DOHH2 (cell line): ENCODE measurements around the gene CHD5.

Experiments used
- H3F3A ChIP-seq: fragments of 200-600 bp; sonication (generic), shearing (Covaris generic); 2 replicates; pipeline ENCODE4 v1.6.0; 2016; ENCODE audit warnings: antibody characterized with exemption, mild to moderate bottlenecking; ENCODE audit not compliant: control insufficient read depth, insufficient read depth
- H3K27ac ChIP-seq: fragments of 200-600 bp; sonication (generic); 2 replicates; pipeline ENCODE4 v1.5.1; 2014; ENCODE audit warnings: low read depth, mild to moderate bottlenecking, low read length, moderate library complexity
- H3K27me3 ChIP-seq: fragments of 200-600 bp; sonication (generic); 2 replicates; pipeline ENCODE4 v1.6.1; 2014; ENCODE audit warnings: mild to moderate bottlenecking, low read length, mixed read lengths; ENCODE audit not compliant: control insufficient read depth
- H3K36me3 ChIP-seq: fragments of 200-600 bp; sonication (generic); 2 replicates; pipeline ENCODE4 v1.6.1; 2014; ENCODE audit warnings: mild to moderate bottlenecking, low read length, moderate library complexity, mixed read lengths; ENCODE audit not compliant: control insufficient read depth
- H3K4me1 ChIP-seq: fragments of 200-600 bp; sonication (generic); 2 replicates; pipeline ENCODE4 v1.6.1; 2014; ENCODE audit warnings: mild to moderate bottlenecking, low read length, mixed read lengths; ENCODE audit not compliant: control insufficient read depth
- H3K4me2 ChIP-seq: fragments of 200-600 bp; sonication (generic); 2 replicates; pipeline ENCODE4 v1.6.0; 2014; ENCODE audit warnings: mild to moderate bottlenecking, low read length, moderate library complexity
- H3K4me3 ChIP-seq: fragments of 200-600 bp; sonication (generic); 2 replicates; pipeline ENCODE4 v1.5.1; 2014; ENCODE audit warnings: mild to moderate bottlenecking, low read length, mixed read lengths
- H3K79me2 ChIP-seq: fragments of 200-600 bp; sonication (generic); 2 replicates; pipeline ENCODE4 v1.6.1; 2014; ENCODE audit warnings: mild to moderate bottlenecking, low read length, mixed read lengths; ENCODE audit not compliant: control insufficient read depth
- H3K9me2 ChIP-seq: fragments of 200-600 bp; sonication (generic); replicated peaks from 2 replicates; pipeline ENCODE4 v1.6.1; 2014; ENCODE audit warnings: mild to moderate bottlenecking, low read length, mixed read lengths; ENCODE audit not compliant: control insufficient read depth
- H3K9me3 ChIP-seq: fragments of 200-600 bp; sonication (generic); 2 replicates; pipeline ENCODE4 v1.6.1; 2014; ENCODE audit warnings: antibody characterized with exemption, low read length, mixed read lengths; ENCODE audit not compliant: control insufficient read depth, insufficient read depth
- H4K20me1 ChIP-seq: fragments of 200-600 bp; sonication (generic); 2 replicates; pipeline ENCODE4 v1.6.0; 2014; ENCODE audit warnings: low read depth, mild to moderate bottlenecking, antibody characterized with exemption, low read length, moderate library complexity; ENCODE audit not compliant: control insufficient read depth, insufficient read depth
- CTCF ChIP-seq: fragments of 200-600 bp; sonication (generic); IDR thresholded peaks from one replicate; pipeline ENCODE4 v1.5.1; 2014; ENCODE audit warnings: antibody characterized with exemption, mild to moderate bottlenecking, low read depth, low read length; ENCODE audit not compliant: poor library complexity, severe bottlenecking
- EZH2phosphoT487 ChIP-seq: fragments of 200-600 bp; sonication (generic); IDR thresholded peaks from 2 replicates; pipeline ENCODE4 v1.6.1; 2017; ENCODE audit warnings: borderline replicate concordance, mild to moderate bottlenecking, antibody characterized with exemption, low read length, moderate library complexity, mixed read lengths

The CHD5 gene

GRCh38 chr1:6176779-6177178 lies 3.3 kb downstream of the CHD5 start:
- no peak overlapping the region for H3K4me2 ChIP-seq
- no peaks in the 10 kb centered on the region for H3K79me2 ChIP-seq
- H3K4me1 ChIP-seq: no peaks in the 10 kb centered on the region; the same call in 1 of the 2 replicates
- H3K27ac ChIP-seq: no peak overlapping the region
- H3F3A ChIP-seq: peaks cover 2% of the 10 kb centered on the region; the same call in 1 of the 2 replicates
- H4K20me1 ChIP-seq: peaks cover 6% of the 10 kb centered on the region; the same call in 1 of the 2 replicates
- H3K27me3 ChIP-seq: peaks cover 18% of the 10 kb centered on the region
- TF ChIP-seq EZH2phosphoT487 (no peak), CTCF (no peak)
- no peaks in the 10 kb centered on the region for H3K9me3 ChIP-seq
- no peak overlapping the region for H3K4me3 ChIP-seq
- no peaks in the 10 kb centered on the region for H3K9me2 ChIP-seq
- no peaks in the 10 kb centered on the region for H3K36me3 ChIP-seq

- no peak overlapping the region for H3K4me3 ChIP-seq
- H3K79me2 ChIP-seq: no peaks in the 10 kb centered on the region
- H3K4me2 ChIP-seq: no peak overlapping the region
- H3K27ac ChIP-seq: no peak overlapping the region
- H3K36me3 ChIP-seq: no peaks in the 10 kb centered on the region
- H3K9me2 ChIP-seq: no peaks in the 10 kb centered on the region
- H3K27me3 ChIP-seq: peaks cover 5% of the 10 kb centered on the region; the same call in 1 of the 2 replicates
- H3K9me3 ChIP-seq: no peaks in the 10 kb centered on the region
- H3K4me1 ChIP-seq: no peaks in the 10 kb centered on the region
- TF ChIP-seq CTCF: no peak
- no peaks in the 10 kb centered on the region for H4K20me1 ChIP-seq
- H3F3A ChIP-seq: no peaks in the 10 kb centered on the region
These were observed 4.7 kb downstream of the CHD5 start for GRCh38 chr1:6175411-6175828.

- TF ChIP-seq EZH2phosphoT487: no peak
- no peak for TF ChIP-seq CTCF
- Histone ChIP-seq H3K27me3 (peaks cover 5% of the 10 kb centered on the region; the same call in 1 of the 2 replicates), H3K9me2 (no peaks in the 10 kb centered on the region), H3K4me2 (no peak overlapping the region), H3K79me2 (no peaks in the 10 kb centered on the region), H3K36me3 (no peaks in the 10 kb centered on the region), H3K4me3 (no peak overlapping the region), H3K27ac (no peak overlapping the region), H3F3A (no peaks in the 10 kb centered on the region), H3K4me1 (no peaks in the 10 kb centered on the region), H3K9me3 (no peaks in the 10 kb centered on the region), H4K20me1 (no peaks in the 10 kb centered on the region)
These were observed 5.3 kb downstream of the CHD5 start for GRCh38 chr1:6174621-6175410.
